ENCODE results near the gene NCAPG.

- TF ChIP-seq EGR1 (IDR thresholded peaks at IDR 0.05; ENCODE audit: low read depth in 2 of 2) (no peak), SP1 (IDR thresholded peaks at IDR 0.05) (no peak), CTCF (IDR thresholded peaks at IDR 0.05; ENCODE audit: low read depth, low read length, missing input control) (no peak), FOXA1 (IDR thresholded peaks at IDR 0.05) (no peak), ZBTB33 (IDR thresholded peaks at IDR 0.05) (no peak)
Observed at GRCh38 chr4:17766826-17767458, 43.8 kb upstream of the NCAPG start.

Measured in liver (tissue), 3 donors.